HUES48 (cell line): Measurements from ENCODE around the gene CSNK1A1.
A peak's percentile ranks its signal among the peaks of the same experiment; 100 is the strongest.
"Not testable (repeated sequence)": the region's sequence is repeated elsewhere in the genome, so short reads cannot be mapped to it uniquely, and the experiment has no call there.

Experiments
- H3K27ac ChIP-seq: one replicate; pipeline ENCODE4 v1.7.0; 2013; ENCODE audit warnings: low read depth, low read length, inconsistent platforms
- H3K27me3 ChIP-seq: 2 replicates; pipeline ENCODE4 v1.6.1; 2013; ENCODE audit warnings: mild to moderate bottlenecking, low read length; ENCODE audit not compliant: control insufficient read depth, insufficient read depth
- H3K36me3 ChIP-seq: 2 replicates; pipeline ENCODE4 v1.6.1; 2013; ENCODE audit warnings: low read length; ENCODE audit not compliant: control insufficient read depth, insufficient read depth
- H3K4me1 ChIP-seq: 2 replicates; pipeline ENCODE4 v1.6.1; 2013; ENCODE audit warnings: mild to moderate bottlenecking, low read length; ENCODE audit not compliant: control insufficient read depth, insufficient read depth
- H3K4me3 ChIP-seq: 2 replicates; pipeline ENCODE4 v1.5.1; 2013; ENCODE audit warnings: mild to moderate bottlenecking, low read depth, low read length
- H3K9ac ChIP-seq: 2 replicates; pipeline ENCODE4 v1.6.1; 2013; ENCODE audit warnings: mild to moderate bottlenecking, low read depth, low read length, moderate library complexity
- H3K9me3 ChIP-seq: 2 replicates; pipeline ENCODE4 v1.6.1; 2013; ENCODE audit warnings: low read length; ENCODE audit not compliant: control insufficient read depth, insufficient read depth

The CSNK1A1 gene

DNA sequence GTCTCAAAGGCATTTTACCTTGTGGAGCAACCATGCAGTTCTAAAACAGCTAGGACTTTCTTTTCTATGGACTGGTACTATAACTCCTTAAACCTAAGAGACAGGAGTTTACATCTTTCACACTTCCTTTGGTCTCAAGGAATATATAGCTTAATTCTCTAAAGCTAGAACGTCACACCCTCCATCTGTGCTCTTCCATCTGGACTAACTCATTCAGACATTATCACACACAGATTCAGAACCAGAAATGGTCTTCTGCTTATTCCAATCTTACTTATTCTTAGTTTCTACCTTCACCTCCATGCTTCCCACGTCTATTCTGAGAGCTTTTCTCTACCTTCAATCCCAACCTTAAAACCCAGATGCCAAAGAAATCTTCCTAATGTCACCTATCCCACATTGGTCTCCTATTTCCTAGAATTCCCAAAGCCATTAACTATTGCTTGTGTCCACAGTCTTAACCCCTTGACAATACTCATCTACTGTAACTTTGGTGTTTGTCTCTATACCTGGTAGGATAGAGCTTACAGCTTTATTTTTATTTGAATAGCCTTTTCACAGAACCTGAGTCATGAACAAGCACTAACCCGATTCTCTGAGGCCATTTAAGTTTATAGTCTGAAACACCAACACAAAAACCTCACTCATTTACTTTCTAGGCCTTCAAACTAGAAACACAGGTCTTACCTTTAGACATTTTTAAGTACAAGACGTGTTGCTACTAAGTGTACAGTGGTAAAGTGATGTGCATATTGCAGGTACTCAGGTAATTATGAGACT is 22.8 kb downstream of the CSNK1A1 start:
- peaks cover 36% of the 10 kb centered on the region for H3K36me3 ChIP-seq

GRCh38 chr5:149526845-149527590 is 24.2 kb downstream of the CSNK1A1 start:
- no peaks in the 10 kb centered on the region for H3K27me3 ChIP-seq
- no peak overlapping the region for H3K4me3 ChIP-seq
- H3K9ac ChIP-seq = no peak overlapping the region
- H3K9me3 ChIP-seq = no peaks in the 10 kb centered on the region
- no peak overlapping the region for H3K27ac ChIP-seq
- H3K36me3 ChIP-seq = peaks cover 40% of the 10 kb centered on the region
- peaks cover 33% of the 10 kb centered on the region; the same call in 1 of the 2 replicates for H3K4me1 ChIP-seq

More for the DNA sequence above, 22.8 kb downstream of the CSNK1A1 start:
- H3K9me3 ChIP-seq = no peaks in the 10 kb centered on the region
- no peaks in the 10 kb centered on the region for H3K27me3 ChIP-seq
- H3K4me1 ChIP-seq = peaks cover 35% of the 10 kb centered on the region
- no peak overlapping the region for H3K9ac ChIP-seq
- no peak overlapping the region for H3K27ac ChIP-seq
- H3K4me3 ChIP-seq = no peak overlapping the region

- H3K27me3 ChIP-seq = no peaks in the 10 kb centered on the region
- H3K4me3 ChIP-seq = no peak overlapping the region
- peaks cover 47% of the 10 kb centered on the region for H3K4me1 ChIP-seq
- H3K36me3 ChIP-seq = peaks cover 70% of the 10 kb centered on the region
- no peak overlapping the region for H3K27ac ChIP-seq
- H3K9me3 ChIP-seq = no peaks in the 10 kb centered on the region
- H3K9ac ChIP-seq = no peak overlapping the region
Measured at GRCh38 chr5:149521739-149522685, 29.2 kb downstream of the CSNK1A1 start.

- H3K4me1 ChIP-seq = peaks cover 47% of the 10 kb centered on the region
- no peaks in the 10 kb centered on the region for H3K9me3 ChIP-seq
- peak overlapping the region; percentile 65 for H3K27ac ChIP-seq
- no peaks in the 10 kb centered on the region for H3K27me3 ChIP-seq
- peak overlapping the region; percentile 10; the same call in 1 of the 2 replicates for H3K4me3 ChIP-seq
- no peak overlapping the region for H3K9ac ChIP-seq
- H3K36me3 ChIP-seq = peaks cover 79% of the 10 kb centered on the region
Measured at GRCh38 chr5:149519601-149520000, 31.6 kb downstream of the CSNK1A1 start.

- Histone ChIP-seq H3K27me3 (no peaks in the 10 kb centered on the region), H3K27ac (peak overlapping the region; percentile 65), H3K9me3 (no peaks in the 10 kb centered on the region), H3K9ac (no peak overlapping the region; the same call in 1 of the 2 replicates), H3K4me1 (peaks cover 46% of the 10 kb centered on the region), H3K36me3 (peaks cover 78% of the 10 kb centered on the region), H3K4me3 (no peak overlapping the region)
Measured at GRCh38 chr5:149518620-149519019, 32.6 kb downstream of the CSNK1A1 start.

GRCh38 chr5:149517461-149518122 is 33.6 kb downstream of the CSNK1A1 start:
- Histone ChIP-seq H3K9ac (no peak overlapping the region), H3K4me3 (no peak overlapping the region), H3K36me3 (peaks cover 78% of the 10 kb centered on the region), H3K9me3 (no peaks in the 10 kb centered on the region), H3K27ac (no peak overlapping the region), H3K4me1 (peaks cover 42% of the 10 kb centered on the region), H3K27me3 (no peaks in the 10 kb centered on the region)

- H3K36me3 ChIP-seq = peaks cover 81% of the 10 kb centered on the region
- H3K4me1 ChIP-seq = peaks cover 22% of the 10 kb centered on the region
Measured at GRCh38 chr5:149514512-149514911, 36.7 kb downstream of the CSNK1A1 start.

GRCh38 chr5:149513372-149513947 is 37.8 kb downstream of the CSNK1A1 start:
- Histone ChIP-seq H3K4me1 (peaks cover 11% of the 10 kb centered on the region), H3K36me3 (peaks cover 87% of the 10 kb centered on the region)
- not testable (repeated sequence) for H3K9ac ChIP-seq, H3K9me3 ChIP-seq, H3K27ac ChIP-seq, H3K27me3 ChIP-seq, H3K4me3 ChIP-seq

More at GRCh38 chr5:149514512-149514911, 36.7 kb downstream of the CSNK1A1 start:
- Histone ChIP-seq H3K9me3 (no peaks in the 10 kb centered on the region), H3K4me3 (no peak overlapping the region), H3K27me3 (no peaks in the 10 kb centered on the region), H3K27ac (no peak overlapping the region), H3K9ac (no peak overlapping the region)

DNA sequence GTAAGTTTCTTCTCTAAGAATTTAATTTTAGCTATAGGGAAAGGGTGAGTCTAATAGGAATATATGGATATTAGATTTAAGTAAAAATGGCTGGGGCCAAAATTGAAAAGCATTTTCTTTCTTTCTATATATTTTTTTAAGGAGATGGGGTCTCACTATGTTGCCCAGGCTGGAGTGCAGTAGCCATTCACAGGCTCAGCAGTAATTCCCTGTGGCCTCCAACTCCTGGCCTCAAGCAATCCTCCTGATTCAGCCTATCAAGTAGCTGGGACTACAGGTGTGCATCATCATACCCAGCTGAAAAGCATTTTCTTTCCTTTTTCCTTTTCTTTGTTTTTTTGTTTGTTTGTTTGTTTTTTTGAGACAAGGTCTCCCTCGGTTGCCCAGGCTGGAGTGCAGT is 41.1 kb downstream of the CSNK1A1 start:
- H3K4me1 ChIP-seq = no peaks in the 10 kb centered on the region
- no peaks in the 10 kb centered on the region for H3K27me3 ChIP-seq
- no peak overlapping the region for H3K27ac ChIP-seq
- no peak overlapping the region for H3K4me3 ChIP-seq
- peaks cover 97% of the 10 kb centered on the region for H3K36me3 ChIP-seq
- no peak overlapping the region for H3K9ac ChIP-seq
- no peaks in the 10 kb centered on the region for H3K9me3 ChIP-seq

DNA sequence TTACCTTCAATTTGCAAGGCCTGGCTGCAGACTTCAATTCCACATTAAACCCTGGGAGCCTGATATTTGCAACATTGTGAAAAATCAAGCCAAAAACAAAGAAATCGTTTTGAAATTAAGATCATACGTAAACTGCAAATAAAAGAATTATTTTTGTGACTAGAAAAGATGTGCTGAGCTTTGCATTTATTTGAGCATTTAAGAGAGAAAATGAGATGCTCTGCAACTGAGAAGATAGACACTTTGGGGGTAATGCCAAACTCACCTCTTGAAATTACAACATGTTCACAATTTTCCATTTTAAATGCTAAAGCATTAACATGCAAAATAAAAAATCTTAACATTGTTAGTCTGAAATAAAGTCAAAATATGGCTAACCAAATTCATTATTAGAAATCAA is 46.6 kb downstream of the CSNK1A1 start:
- Histone ChIP-seq H3K4me1 (peaks cover 5% of the 10 kb centered on the region), H3K9me3 (no peaks in the 10 kb centered on the region), H3K9ac (no peak overlapping the region), H3K36me3 (peaks cover 92% of the 10 kb centered on the region), H3K27ac (no peak overlapping the region), H3K4me3 (no peak overlapping the region), H3K27me3 (no peaks in the 10 kb centered on the region)
